HepG2 (cell line): Measurements from ENCODE around the gene PRRC2A. TPM values are rescaled to one million over a fixed set of nuclear protein-coding genes. Genes with fewer than 3 reads are reported as not detected.

Source experiments
- ARNT2 ChIP-seq: sonication (generic); formaldehyde crosslinking; IDR thresholded peaks from 2 replicates; pipeline ENCODE4 v1.8.0; 2022; ENCODE audit warnings: mild to moderate bottlenecking, low read depth, missing genetic modification reagents, moderate library complexity
- BRCA1 ChIP-seq: sonication (generic); formaldehyde crosslinking; IDR thresholded peaks from 2 replicates; pipeline ENCODE4 v1.4.0; 2020; ENCODE audit warnings: missing genetic modification reagents
- GZF1 ChIP-seq: sonication (generic); formaldehyde crosslinking; IDR thresholded peaks from 2 replicates; pipeline ENCODE4 v1.5.1; 2020; ENCODE audit warnings: mild to moderate bottlenecking, missing genetic modification reagents
- JARID2 ChIP-seq: sonication (generic); formaldehyde crosslinking; IDR thresholded peaks from 2 replicates; pipeline ENCODE4 v1.8.1; 2023; ENCODE audit warnings: missing genetic modification reagents, inconsistent platforms; ENCODE audit not compliant: insufficient replicate concordance
- KDM2A ChIP-seq: sonication (generic); formaldehyde crosslinking; IDR thresholded peaks from 2 replicates; pipeline ENCODE4 v1.4.0; 2020; ENCODE audit warnings: low read depth, missing genetic modification reagents, borderline replicate concordance
- MEF2D ChIP-seq: sonication (generic); formaldehyde crosslinking; IDR thresholded peaks from 2 replicates; pipeline ENCODE4 v1.5.1; 2020; ENCODE audit warnings: mild to moderate bottlenecking, missing genetic modification reagents
- NCOA1 ChIP-seq: sonication (generic); formaldehyde crosslinking; IDR thresholded peaks from 2 replicates; pipeline ENCODE4 v1.9.0; 2021; ENCODE audit warnings: missing genetic modification reagents
- RNF2 ChIP-seq: fragments of 450-650 bp; conservative IDR thresholded peaks from 2 replicates; pipeline ENCODE4 v1.6.1; 2016; ENCODE audit warnings: low read depth
- SRSF9 ChIP-seq: fragments of 200-400 bp; formaldehyde crosslinking; IDR thresholded peaks from 2 replicates; pipeline ENCODE4 v1.6.1; 2018; ENCODE audit warnings: borderline replicate concordance, mild to moderate bottlenecking, low read depth, low read length; ENCODE audit not compliant: insufficient read depth, poor library complexity, severe bottlenecking
- THYN1 ChIP-seq: sonication (generic); formaldehyde crosslinking; IDR thresholded peaks from 2 replicates; pipeline ENCODE4 v1.8.1; 2023; ENCODE audit warnings: low read depth, mild to moderate bottlenecking, moderate library complexity, missing genetic modification reagents, borderline replicate concordance
- TMF1 ChIP-seq: sonication (generic); formaldehyde crosslinking; IDR thresholded peaks from 2 replicates; pipeline ENCODE4 v1.8.1; 2022; ENCODE audit warnings: low read depth, missing genetic modification reagents
- U2AF2 ChIP-seq: fragments of 200-400 bp; formaldehyde crosslinking; IDR thresholded peaks from 2 replicates; pipeline ENCODE4 v1.6.1; 2017; ENCODE audit warnings: low read depth, mild to moderate bottlenecking, low read length
- ZBTB42 ChIP-seq: sonication (generic); formaldehyde crosslinking; IDR thresholded peaks from 2 replicates; pipeline ENCODE4 v1.5.0; 2020; ENCODE audit warnings: mild to moderate bottlenecking, missing genetic modification reagents
- ZC3H13 ChIP-seq: sonication (generic); formaldehyde crosslinking; IDR thresholded peaks from 2 replicates; pipeline ENCODE4 v1.8.1; 2023; ENCODE audit warnings: mild to moderate bottlenecking, missing genetic modification reagents, moderate library complexity
- ZFP82 ChIP-seq: sonication (generic); formaldehyde crosslinking; IDR thresholded peaks from 2 replicates; pipeline ENCODE4 v1.5.1; 2020; ENCODE audit warnings: mild to moderate bottlenecking, missing genetic modification reagents, borderline replicate concordance
- ZMYM2 ChIP-seq: sonication (generic); formaldehyde crosslinking; IDR thresholded peaks from 2 replicates; pipeline ENCODE4 v1.8.0; 2022; ENCODE audit warnings: mild to moderate bottlenecking, missing genetic modification reagents
- ZNF207 ChIP-seq: fragments of 450-650 bp; IDR thresholded peaks from 2 replicates; pipeline ENCODE4 v1.6.1; 2016; ENCODE audit warnings: antibody characterized with exemption, borderline replicate concordance
- ZNF235 ChIP-seq: sonication (generic); formaldehyde crosslinking; IDR thresholded peaks from 2 replicates; pipeline ENCODE4 v1.8.1; 2023; ENCODE audit warnings: mild to moderate bottlenecking, missing genetic modification reagents, borderline replicate concordance
- ZNF792 ChIP-seq: IDR thresholded peaks from 2 replicates; pipeline ENCODE4 v1.6.1; 2016
- polyA plus RNA-seq, 8 experiments: library from polyadenylated mRNA; depleted of rRNA in 3 of 8; stranded (reverse) in 7 of 8; unstranded in 1 of 8; fragments of >200 nt; fragmentation: Illumina TruSeq in 4 of 8; extraction: Trizol in 4 of 8; gene quantifications; 2 replicates each; pipeline versions ENCODE4 v1.2.1 to v1.2.3, GENCODE V29; 2011 to 2016; ENCODE audit warnings: low read depth in 4 of 8, missing spikeins in 1 of 8, mixed read lengths in 1 of 8; ENCODE audit not compliant: insufficient read depth in 1 of 8
- total RNA-seq, 5 experiments: library from RNA; depleted of rRNA; stranded (reverse); fragments of >200 nt; fragmentation: Illumina TruSeq; extraction: Trizol; gene quantifications; 2 replicates each; pipeline ENCODE4 v1.2.3, GENCODE V29; 2016; ENCODE audit warnings: low read depth in 1 of 5
- TF ChIP-seq, protein P1 (sequence below): sonication (generic); formaldehyde crosslinking; IDR thresholded peaks from 2 replicates; pipeline ENCODE4 v1.5.0; 2020; ENCODE audit warnings: mild to moderate bottlenecking, missing genetic modification reagents
- TF ChIP-seq, protein P2 (sequence below): sonication (generic); formaldehyde crosslinking; IDR thresholded peaks from 2 replicates; pipeline ENCODE4 v1.4.0; 2020; ENCODE audit warnings: missing genetic modification reagents
- TF ChIP-seq, protein P3 (sequence below): sonication (generic); formaldehyde crosslinking; IDR thresholded peaks from 2 replicates; pipeline ENCODE4 v1.5.0; 2020; ENCODE audit warnings: missing genetic modification reagents
- TF ChIP-seq, protein P4 (sequence below): IDR thresholded peaks from 2 replicates; pipeline ENCODE4 v1.6.1; 2016; ENCODE audit warnings: low read depth, control low read depth

The PRRC2A gene
- total and polyA plus RNA-seq, 2 of the 13 experiments (the other 11 are each of a cell fraction or from before 2014, with no cell fraction given): 38.9 to 47.4 TPM

DNA sequence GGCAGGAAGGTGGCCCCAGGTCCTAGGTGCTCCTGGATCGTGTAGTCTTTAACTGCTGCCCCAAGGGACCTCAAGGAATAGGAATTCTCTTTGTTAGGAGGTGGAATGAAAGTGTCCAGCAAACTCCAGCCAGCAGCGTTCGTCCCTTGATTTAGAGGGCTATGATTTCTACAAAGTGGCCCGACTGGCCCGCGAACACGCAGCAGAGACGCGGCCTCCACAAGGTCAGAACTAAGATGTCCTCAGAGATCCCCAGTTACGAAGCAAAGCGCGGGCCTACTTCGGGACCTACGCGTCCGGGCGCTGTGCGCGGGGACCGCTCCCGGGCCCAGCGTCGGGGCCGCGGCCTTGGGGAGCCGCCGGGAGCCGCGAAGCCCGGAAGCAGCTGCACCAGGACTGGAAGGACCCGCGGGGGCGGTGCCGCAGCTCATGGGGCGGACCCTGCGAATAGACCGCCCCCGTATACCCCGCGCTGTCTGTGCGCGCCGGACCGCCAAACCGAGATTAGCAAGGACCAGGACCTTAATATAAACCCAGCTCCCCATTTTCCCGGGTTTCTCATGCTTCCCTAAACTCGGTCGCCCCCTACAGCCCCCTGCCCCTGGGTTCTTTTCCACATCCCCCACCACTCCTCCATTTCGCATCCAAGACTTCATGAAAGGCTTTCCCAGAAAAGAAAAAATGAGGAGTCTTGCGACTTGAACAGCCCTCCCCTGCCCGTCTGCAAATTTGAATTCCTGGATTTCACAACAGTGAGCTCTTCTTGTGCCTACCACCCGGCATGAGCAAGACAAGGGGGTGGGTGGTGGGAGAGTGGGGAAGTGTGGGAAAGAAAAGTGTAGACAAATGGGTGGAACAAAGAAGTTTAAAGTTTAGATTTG lies 40.1 kb downstream of the PRRC2A start, which contains the start of gene C6orf47 (continued):
- TF ChIP-seq, protein P1, sequence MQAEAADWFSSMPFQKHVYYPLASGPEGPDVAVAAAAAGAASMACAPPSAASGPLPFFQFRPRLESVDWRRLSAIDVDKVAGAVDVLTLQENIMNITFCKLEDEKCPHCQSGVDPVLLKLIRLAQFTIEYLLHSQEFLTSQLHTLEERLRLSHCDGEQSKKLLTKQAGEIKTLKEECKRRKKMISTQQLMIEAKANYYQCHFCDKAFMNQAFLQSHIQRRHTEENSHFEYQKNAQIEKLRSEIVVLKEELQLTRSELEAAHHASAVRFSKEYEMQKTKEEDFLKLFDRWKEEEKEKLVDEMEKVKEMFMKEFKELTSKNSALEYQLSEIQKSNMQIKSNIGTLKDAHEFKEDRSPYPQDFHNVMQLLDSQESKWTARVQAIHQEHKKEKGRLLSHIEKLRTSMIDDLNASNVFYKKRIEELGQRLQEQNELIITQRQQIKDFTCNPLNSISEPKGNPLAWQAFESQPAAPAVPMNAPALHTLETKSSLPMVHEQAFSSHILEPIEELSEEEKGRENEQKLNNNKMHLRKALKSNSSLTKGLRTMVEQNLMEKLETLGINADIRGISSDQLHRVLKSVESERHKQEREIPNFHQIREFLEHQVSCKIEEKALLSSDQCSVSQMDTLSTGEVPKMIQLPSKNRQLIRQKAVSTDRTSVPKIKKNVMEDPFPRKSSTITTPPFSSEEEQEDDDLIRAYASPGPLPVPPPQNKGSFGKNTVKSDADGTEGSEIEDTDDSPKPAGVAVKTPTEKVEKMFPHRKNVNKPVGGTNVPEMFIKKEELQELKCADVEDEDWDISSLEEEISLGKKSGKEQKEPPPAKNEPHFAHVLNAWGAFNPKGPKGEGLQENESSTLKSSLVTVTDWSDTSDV (CRISPR knock-in tag): no peak
- TF ChIP-seq SRSF9 (no peak), ZMYM2 (CRISPR knock-in tag) (no peak), NCOA1 (CRISPR knock-in tag) (no peak), ARNT2 (CRISPR knock-in tag) (peak; percentile 89), ZC3H13 (CRISPR knock-in tag) (peak; percentile 96), U2AF2 (no peak), TMF1 (peak; percentile 87; the same call in 1 of the 2 replicates), MEF2D (CRISPR knock-in tag) (no peak), ZNF207 (no peak), ZNF792 (CRISPR knock-in tag) (peak; percentile 75), ZNF235 (no peak), GZF1 (peak; percentile 42; the same call in 1 of the 2 replicates), JARID2 (CRISPR knock-in tag) (no peak), RNF2 (no peak; the same call in 1 of the 2 replicates), ZBTB42 (CRISPR knock-in tag) (no peak; the same call in 1 of the 2 replicates), BRCA1 (CRISPR knock-in tag) (peak; percentile 86), KDM2A (CRISPR knock-in tag) (peak; percentile 100), THYN1 (CRISPR knock-in tag) (no peak), ZFP82 (peak; percentile 78; the same call in 1 of the 2 replicates)
- TF ChIP-seq, protein P2, sequence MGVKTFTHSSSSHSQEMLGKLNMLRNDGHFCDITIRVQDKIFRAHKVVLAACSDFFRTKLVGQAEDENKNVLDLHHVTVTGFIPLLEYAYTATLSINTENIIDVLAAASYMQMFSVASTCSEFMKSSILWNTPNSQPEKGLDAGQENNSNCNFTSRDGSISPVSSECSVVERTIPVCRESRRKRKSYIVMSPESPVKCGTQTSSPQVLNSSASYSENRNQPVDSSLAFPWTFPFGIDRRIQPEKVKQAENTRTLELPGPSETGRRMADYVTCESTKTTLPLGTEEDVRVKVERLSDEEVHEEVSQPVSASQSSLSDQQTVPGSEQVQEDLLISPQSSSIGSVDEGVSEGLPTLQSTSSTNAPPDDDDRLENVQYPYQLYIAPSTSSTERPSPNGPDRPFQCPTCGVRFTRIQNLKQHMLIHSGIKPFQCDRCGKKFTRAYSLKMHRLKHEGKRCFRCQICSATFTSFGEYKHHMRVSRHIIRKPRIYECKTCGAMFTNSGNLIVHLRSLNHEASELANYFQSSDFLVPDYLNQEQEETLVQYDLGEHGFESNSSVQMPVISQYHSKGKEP (CRISPR knock-in tag): no peak
- TF ChIP-seq, protein P3, sequence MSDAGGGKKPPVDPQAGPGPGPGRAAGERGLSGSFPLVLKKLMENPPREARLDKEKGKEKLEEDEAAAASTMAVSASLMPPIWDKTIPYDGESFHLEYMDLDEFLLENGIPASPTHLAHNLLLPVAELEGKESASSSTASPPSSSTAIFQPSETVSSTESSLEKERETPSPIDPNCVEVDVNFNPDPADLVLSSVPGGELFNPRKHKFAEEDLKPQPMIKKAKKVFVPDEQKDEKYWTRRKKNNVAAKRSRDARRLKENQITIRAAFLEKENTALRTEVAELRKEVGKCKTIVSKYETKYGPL (CRISPR knock-in tag): 0 out of 2 replicates have a peak, but pooled peaks have one; percentile 61
- TF ChIP-seq, protein P4, sequence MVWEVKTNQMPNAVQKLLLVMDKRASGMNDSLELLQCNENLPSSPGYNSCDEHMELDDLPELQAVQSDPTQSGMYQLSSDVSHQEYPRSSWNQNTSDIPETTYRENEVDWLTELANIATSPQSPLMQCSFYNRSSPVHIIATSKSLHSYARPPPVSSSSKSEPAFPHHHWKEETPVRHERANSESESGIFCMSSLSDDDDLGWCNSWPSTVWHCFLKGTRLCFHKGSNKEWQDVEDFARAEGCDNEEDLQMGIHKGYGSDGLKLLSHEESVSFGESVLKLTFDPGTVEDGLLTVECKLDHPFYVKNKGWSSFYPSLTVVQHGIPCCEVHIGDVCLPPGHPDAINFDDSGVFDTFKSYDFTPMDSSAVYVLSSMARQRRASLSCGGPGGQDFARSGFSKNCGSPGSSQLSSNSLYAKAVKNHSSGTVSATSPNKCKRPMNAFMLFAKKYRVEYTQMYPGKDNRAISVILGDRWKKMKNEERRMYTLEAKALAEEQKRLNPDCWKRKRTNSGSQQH (CRISPR knock-in tag): no peak
